GM23338 (cell line): ENCODE data around the gene EGR2. TPM values are rescaled to one million over a fixed set of nuclear protein-coding genes. Genes with fewer than 3 reads are reported as not detected.
A peak's percentile ranks its signal among the peaks of the same experiment; 100 is the strongest.

ENCODE experiments used
- ATAC-seq: fragments of 200-7000 bp; cut with Tn5 transposase; 3 replicates; pipeline ENCODE4 v1.9.1; 2020
- DNase-seq: peaks from one replicate; pipeline ENCODE4 v3.0.0-alpha.2; 2015; ENCODE audit warnings: low spot score
- H2AFZ ChIP-seq: fragments of 200-600 bp; sonication (generic); 2 replicates; pipeline ENCODE4 v1.8.0; 2016; ENCODE audit warnings: antibody characterized with exemption, mild to moderate bottlenecking, moderate library complexity
- H3F3A ChIP-seq: fragments of 200-600 bp; sonication (generic); replicated peaks from 2 replicates; pipeline ENCODE4 v1.8.0; 2017; ENCODE audit warnings: antibody characterized with exemption, mixed run types, low read depth
- H3K27ac ChIP-seq: fragments of 200-600 bp; sonication (generic); 2 replicates; pipeline ENCODE4 v1.6.1; 2016; ENCODE audit warnings: low read depth
- H3K27me3 ChIP-seq: fragments of 200-600 bp; sonication (generic); 2 replicates; pipeline ENCODE4 v1.8.0; 2016; ENCODE audit warnings: mild to moderate bottlenecking, mixed run types, moderate library complexity; ENCODE audit not compliant: insufficient read depth
- H3K36me3 ChIP-seq: fragments of 200-600 bp; sonication (generic); 2 replicates; pipeline ENCODE4 v1.8.0; 2016; ENCODE audit warnings: mild to moderate bottlenecking; ENCODE audit not compliant: insufficient read depth
- H3K4me1 ChIP-seq: fragments of 200-600 bp; sonication (generic); 2 replicates; pipeline ENCODE4 v1.8.0; 2016; ENCODE audit warnings: mild to moderate bottlenecking, moderate library complexity; ENCODE audit not compliant: insufficient read depth
- H3K4me2 ChIP-seq: fragments of 200-600 bp; sonication (generic); 2 replicates; pipeline ENCODE4 v1.7.1; 2017; ENCODE audit warnings: mixed run types
- H3K4me3 ChIP-seq: fragments of 200-600 bp; sonication (generic); 2 replicates; pipeline ENCODE4 v1.6.1; 2016; ENCODE audit warnings: mixed run types
- H3K79me2 ChIP-seq: fragments of 200-600 bp; sonication (generic); replicated peaks from 2 replicates; pipeline ENCODE4 v1.8.0; 2017; ENCODE audit warnings: mild to moderate bottlenecking; ENCODE audit not compliant: insufficient read depth
- H3K9me2 ChIP-seq: fragments of 200-600 bp; sonication (generic); 2 replicates; pipeline ENCODE4 v1.8.0; 2017; ENCODE audit not compliant: insufficient read depth
- H4K20me1 ChIP-seq: fragments of 200-600 bp; sonication (generic); replicated peaks from 2 replicates; pipeline ENCODE4 v1.8.0; 2017; ENCODE audit warnings: mild to moderate bottlenecking; ENCODE audit not compliant: insufficient read depth
- H3K27ac Mint-ChIP-seq: 2 replicates; pipeline ENCODE4 v1.8.0; 2020; ENCODE audit warnings: inconsistent platforms, mild to moderate bottlenecking, moderate library complexity, mixed read lengths
- H3K27me3 Mint-ChIP-seq: 3 replicates; pipeline ENCODE4 v1.8.0; 2022; ENCODE audit warnings: low read depth, mild to moderate bottlenecking, moderate library complexity, mixed read lengths, inconsistent platforms; ENCODE audit not compliant: insufficient read depth, poor library complexity
- H3K36me3 Mint-ChIP-seq: 3 replicates; pipeline ENCODE4 v1.8.0; 2021; ENCODE audit warnings: low read depth, mild to moderate bottlenecking, inconsistent platforms, moderate library complexity, mixed read lengths
- H3K4me1 Mint-ChIP-seq: 3 replicates; pipeline ENCODE4 v1.8.0; 2020; ENCODE audit warnings: mild to moderate bottlenecking, inconsistent platforms, mixed read lengths
- H3K4me3 Mint-ChIP-seq: 3 replicates; pipeline ENCODE4 v1.8.0; 2021; ENCODE audit warnings: moderate library complexity, mild to moderate bottlenecking, inconsistent platforms, mixed read lengths
- H3K9me3 Mint-ChIP-seq: 3 replicates; pipeline ENCODE4 v1.8.0; 2020; ENCODE audit warnings: moderate library complexity, mild to moderate bottlenecking, inconsistent platforms, mixed read lengths
- CREB1 ChIP-seq: fragments of 250-450 bp; sonication (Bioruptor Pico); IDR thresholded peaks from 2 replicates; pipeline ENCODE4 v1.5.0; 2020; ENCODE audit warnings: low read depth, mild to moderate bottlenecking, moderate library complexity
- JUNB ChIP-seq: IDR thresholded peaks from one replicate; pipeline ENCODE4 v1.6.1; 2016; ENCODE audit warnings: antibody characterized with exemption; ENCODE audit not compliant: unreplicated experiment
- polyA plus RNA-seq: library from polyadenylated mRNA; unstranded; fragments of >200 nt; fragmentation: Nextera tagmentation; extraction: Ambion mirVana; gene quantifications from 2 replicates; pipeline ENCODE4 v1.2.1, GENCODE V29; 2016
- total RNA-seq: library from RNA; depleted of rRNA; stranded (reverse); fragments of >200 nt; shearing (Covaris generic); gene quantifications from 2 replicates; pipeline ENCODE4 v1.2.3, GENCODE V29; 2014
- TF ChIP-seq, protein P1 (sequence below): fragments of 250-450 bp; sonication (Bioruptor Pico); IDR thresholded peaks from 2 replicates; pipeline ENCODE4 v1.5.0; 2020; ENCODE audit warnings: mild to moderate bottlenecking, moderate library complexity
- TF ChIP-seq, protein P2 (sequence below): IDR thresholded peaks from one replicate; pipeline ENCODE4 v1.6.1; 2018; ENCODE audit warnings: antibody characterized with exemption; ENCODE audit not compliant: unreplicated experiment

Gene EGR2
- total and polyA plus RNA-seq, 2 experiments from 2014 or later = 2.3 to 3.5 TPM

DNA sequence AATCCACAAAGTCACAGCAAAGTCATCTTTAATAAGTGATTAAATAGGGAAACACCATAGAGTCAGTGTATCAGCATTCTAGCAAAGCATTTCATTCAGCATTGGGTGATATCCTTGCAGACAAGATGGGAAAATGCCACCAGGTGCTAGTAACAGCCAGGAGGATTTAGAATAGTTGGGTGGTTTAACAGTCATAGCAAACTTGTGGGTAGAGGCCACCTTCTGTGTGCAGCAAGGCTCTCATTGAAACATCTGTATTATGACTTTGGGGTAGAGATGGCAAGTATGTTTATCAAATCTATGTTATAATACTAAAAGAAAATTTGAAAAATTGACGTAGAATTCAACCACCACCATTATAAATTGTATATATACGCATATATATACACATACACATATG lies 38.0 kb downstream of the EGR2 start (continued):
- TF ChIP-seq, protein P1, sequence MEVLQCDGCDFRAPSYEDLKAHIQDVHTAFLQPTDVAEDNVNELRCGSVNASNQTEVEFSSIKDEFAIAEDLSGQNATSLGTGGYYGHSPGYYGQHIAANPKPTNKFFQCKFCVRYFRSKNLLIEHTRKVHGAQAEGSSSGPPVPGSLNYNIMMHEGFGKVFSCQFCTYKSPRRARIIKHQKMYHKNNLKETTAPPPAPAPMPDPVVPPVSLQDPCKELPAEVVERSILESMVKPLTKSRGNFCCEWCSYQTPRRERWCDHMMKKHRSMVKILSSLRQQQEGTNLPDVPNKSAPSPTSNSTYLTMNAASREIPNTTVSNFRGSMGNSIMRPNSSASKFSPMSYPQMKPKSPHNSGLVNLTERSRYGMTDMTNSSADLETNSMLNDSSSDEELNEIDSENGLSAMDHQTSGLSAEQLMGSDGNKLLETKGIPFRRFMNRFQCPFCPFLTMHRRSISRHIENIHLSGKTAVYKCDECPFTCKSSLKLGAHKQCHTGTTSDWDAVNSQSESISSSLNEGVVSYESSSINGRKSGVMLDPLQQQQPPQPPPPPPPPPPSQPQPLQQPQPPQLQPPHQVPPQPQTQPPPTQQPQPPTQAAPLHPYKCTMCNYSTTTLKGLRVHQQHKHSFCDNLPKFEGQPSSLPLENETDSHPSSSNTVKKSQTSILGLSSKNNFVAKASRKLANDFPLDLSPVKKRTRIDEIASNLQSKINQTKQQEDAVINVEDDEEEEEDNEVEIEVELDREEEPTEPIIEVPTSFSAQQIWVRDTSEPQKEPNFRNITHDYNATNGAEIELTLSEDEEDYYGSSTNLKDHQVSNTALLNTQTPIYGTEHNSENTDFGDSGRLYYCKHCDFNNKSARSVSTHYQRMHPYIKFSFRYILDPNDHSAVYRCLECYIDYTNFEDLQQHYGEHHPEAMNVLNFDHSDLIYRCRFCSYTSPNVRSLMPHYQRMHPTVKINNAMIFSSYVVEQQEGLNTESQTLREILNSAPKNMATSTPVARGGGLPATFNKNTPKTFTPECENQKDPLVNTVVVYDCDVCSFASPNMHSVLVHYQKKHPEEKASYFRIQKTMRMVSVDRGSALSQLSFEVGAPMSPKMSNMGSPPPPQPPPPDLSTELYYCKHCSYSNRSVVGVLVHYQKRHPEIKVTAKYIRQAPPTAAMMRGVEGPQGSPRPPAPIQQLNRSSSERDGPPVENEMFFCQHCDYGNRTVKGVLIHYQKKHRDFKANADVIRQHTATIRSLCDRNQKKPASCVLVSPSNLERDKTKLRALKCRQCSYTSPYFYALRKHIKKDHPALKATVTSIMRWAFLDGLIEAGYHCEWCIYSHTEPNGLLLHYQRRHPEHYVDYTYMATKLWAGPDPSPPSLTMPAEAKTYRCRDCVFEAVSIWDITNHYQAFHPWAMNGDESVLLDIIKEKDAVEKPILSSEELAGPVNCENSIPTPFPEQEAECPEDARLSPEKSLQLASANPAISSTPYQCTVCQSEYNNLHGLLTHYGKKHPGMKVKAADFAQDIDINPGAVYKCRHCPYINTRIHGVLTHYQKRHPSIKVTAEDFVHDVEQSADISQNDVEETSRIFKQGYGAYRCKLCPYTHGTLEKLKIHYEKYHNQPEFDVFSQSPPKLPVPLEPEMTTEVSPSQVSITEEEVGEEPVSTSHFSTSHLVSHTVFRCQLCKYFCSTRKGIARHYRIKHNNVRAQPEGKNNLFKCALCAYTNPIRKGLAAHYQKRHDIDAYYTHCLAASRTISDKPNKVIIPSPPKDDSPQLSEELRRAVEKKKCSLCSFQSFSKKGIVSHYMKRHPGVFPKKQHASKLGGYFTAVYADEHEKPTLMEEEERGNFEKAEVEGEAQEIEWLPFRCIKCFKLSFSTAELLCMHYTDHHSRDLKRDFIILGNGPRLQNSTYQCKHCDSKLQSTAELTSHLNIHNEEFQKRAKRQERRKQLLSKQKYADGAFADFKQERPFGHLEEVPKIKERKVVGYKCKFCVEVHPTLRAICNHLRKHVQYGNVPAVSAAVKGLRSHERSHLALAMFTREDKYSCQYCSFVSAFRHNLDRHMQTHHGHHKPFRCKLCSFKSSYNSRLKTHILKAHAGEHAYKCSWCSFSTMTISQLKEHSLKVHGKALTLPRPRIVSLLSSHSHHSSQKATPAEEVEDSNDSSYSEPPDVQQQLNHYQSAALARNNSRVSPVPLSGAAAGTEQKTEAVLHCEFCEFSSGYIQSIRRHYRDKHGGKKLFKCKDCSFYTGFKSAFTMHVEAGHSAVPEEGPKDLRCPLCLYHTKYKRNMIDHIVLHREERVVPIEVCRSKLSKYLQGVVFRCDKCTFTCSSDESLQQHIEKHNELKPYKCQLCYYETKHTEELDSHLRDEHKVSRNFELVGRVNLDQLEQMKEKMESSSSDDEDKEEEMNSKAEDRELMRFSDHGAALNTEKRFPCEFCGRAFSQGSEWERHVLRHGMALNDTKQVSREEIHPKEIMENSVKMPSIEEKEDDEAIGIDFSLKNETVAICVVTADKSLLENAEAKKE (CRISPR knock-in tag) = no peak
- TF ChIP-seq CREB1 (CRISPR knock-in tag) = no peak

DNA sequence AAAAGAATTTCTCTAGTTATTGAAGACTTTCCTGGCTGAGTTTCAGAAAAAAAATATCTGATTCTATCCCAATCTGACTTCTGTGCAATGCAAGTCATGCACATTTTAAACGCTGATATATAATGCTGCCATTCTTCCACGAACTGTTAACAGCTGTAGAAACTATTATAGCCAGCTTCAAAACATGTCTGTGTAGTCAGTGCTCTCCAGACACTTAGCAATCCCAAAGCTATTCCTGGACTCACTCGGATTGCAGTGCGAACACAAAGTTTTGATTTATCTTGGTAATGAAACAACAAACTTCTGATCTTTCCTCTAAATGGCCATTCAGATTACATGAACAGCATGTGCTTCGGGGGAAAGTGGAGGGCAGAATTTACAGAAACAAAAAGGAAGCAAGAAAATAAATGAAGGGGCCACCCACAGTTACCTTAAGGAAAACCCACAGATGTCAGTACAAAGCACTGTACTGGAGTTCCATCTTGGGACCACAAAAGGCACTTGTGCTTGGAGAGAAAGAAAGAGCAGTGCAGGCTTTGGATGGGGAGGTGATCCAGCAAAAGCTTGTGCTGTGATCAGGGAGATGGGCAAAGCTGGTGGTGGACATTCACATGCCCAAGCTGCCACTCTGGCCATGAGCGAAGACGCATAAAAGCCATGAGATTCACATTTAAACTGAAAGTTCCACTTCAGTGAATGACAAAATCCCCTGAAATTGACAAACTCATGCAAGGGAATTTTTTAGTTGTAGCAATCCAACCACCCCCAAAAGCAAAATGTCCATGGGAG lies 43.8 kb downstream of the EGR2 start:
- no peak overlapping the region for H3K27ac ChIP-seq
- H3K36me3 Mint-ChIP-seq = no peaks in the 10 kb centered on the region
- peaks cover 27% of the 10 kb centered on the region for H3K4me1 Mint-ChIP-seq
- H3K27me3 ChIP-seq = no peaks in the 10 kb centered on the region
- ATAC-seq = no peak
- no peaks in the 10 kb centered on the region for H4K20me1 ChIP-seq
- H3K36me3 ChIP-seq = no peaks in the 10 kb centered on the region
- H3F3A ChIP-seq = no peaks in the 10 kb centered on the region
- no peak for DNase-seq
- no peak overlapping the region for H3K4me3 ChIP-seq
- no peaks in the 10 kb centered on the region for H3K79me2 ChIP-seq
- peak overlapping the region; percentile 83 for H2AFZ ChIP-seq
- H3K4me3 Mint-ChIP-seq = no peak overlapping the region
- peak overlapping the region; percentile 5; the same call in 1 of the 2 replicates for H3K27ac Mint-ChIP-seq
- no peaks in the 10 kb centered on the region for H3K27me3 Mint-ChIP-seq
- peaks cover 30% of the 10 kb centered on the region for H3K4me1 ChIP-seq
- peaks cover 4% of the 10 kb centered on the region; the same call in 1 of the 2 replicates for H3K9me2 ChIP-seq
- no peak overlapping the region for H3K4me2 ChIP-seq
- H3K9me3 Mint-ChIP-seq = no peaks in the 10 kb centered on the region
- TF ChIP-seq, protein P2, sequence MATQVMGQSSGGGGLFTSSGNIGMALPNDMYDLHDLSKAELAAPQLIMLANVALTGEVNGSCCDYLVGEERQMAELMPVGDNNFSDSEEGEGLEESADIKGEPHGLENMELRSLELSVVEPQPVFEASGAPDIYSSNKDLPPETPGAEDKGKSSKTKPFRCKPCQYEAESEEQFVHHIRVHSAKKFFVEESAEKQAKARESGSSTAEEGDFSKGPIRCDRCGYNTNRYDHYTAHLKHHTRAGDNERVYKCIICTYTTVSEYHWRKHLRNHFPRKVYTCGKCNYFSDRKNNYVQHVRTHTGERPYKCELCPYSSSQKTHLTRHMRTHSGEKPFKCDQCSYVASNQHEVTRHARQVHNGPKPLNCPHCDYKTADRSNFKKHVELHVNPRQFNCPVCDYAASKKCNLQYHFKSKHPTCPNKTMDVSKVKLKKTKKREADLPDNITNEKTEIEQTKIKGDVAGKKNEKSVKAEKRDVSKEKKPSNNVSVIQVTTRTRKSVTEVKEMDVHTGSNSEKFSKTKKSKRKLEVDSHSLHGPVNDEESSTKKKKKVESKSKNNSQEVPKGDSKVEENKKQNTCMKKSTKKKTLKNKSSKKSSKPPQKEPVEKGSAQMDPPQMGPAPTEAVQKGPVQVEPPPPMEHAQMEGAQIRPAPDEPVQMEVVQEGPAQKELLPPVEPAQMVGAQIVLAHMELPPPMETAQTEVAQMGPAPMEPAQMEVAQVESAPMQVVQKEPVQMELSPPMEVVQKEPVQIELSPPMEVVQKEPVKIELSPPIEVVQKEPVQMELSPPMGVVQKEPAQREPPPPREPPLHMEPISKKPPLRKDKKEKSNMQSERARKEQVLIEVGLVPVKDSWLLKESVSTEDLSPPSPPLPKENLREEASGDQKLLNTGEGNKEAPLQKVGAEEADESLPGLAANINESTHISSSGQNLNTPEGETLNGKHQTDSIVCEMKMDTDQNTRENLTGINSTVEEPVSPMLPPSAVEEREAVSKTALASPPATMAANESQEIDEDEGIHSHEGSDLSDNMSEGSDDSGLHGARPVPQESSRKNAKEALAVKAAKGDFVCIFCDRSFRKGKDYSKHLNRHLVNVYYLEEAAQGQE = no peak
- TF ChIP-seq, protein P1 (CRISPR knock-in tag) = no peak
- no peak for TF ChIP-seq JUNB
